Lung (tissue), 12 donors: ENCODE data around the gene TAOK2. TPM values are rescaled to one million over a fixed set of nuclear protein-coding genes. Genes with fewer than 3 reads are reported as not detected.
A peak's percentile ranks its signal among the peaks of the same experiment; 100 is the strongest.

ENCODE experiments used
- ATAC-seq: fragments of 200-7000 bp; cut with Tn5 transposase; one replicate; pipeline ENCODE4 v1.9.1; 2020; ENCODE audit warnings: moderate number of reproducible peaks; ENCODE audit not compliant: insufficient read depth, low FRiP score
- DNase-seq, 3 donors: peaks; one replicate each; pipeline ENCODE4 v3.0.0-alpha.2; 2013 to 2017
- H3K27ac ChIP-seq, 2 donors: one replicate each; pipeline ENCODE4 v1.5.1; 2013; ENCODE audit warnings: mild to moderate bottlenecking in 2 of 2, moderate library complexity in 2 of 2, control low read depth in 1 of 2, inconsistent platforms in 1 of 2, low read depth in 1 of 2, low read length in 1 of 2
- H3K27me3 ChIP-seq, 3 donors: one replicate each; pipeline ENCODE4 v1.5.1; 2013; ENCODE audit warnings: low read length in 2 of 3; ENCODE audit not compliant: control insufficient read depth in 3 of 3, insufficient read depth in 3 of 3
- H3K36me3 ChIP-seq, 4 donors: one replicate each; pipeline ENCODE4 v1.5.1; 2013; ENCODE audit warnings: low read length in 4 of 4, mild to moderate bottlenecking in 1 of 4, moderate library complexity in 1 of 4; ENCODE audit not compliant: control insufficient read depth in 4 of 4, insufficient read depth in 4 of 4
- H3K4me1 ChIP-seq, 5 donors: one replicate each; pipeline ENCODE4 v1.5.1; 2013; ENCODE audit warnings: low read length in 5 of 5, mild to moderate bottlenecking in 2 of 5, moderate library complexity in 1 of 5; ENCODE audit not compliant: control insufficient read depth in 5 of 5, insufficient read depth in 5 of 5
- H3K4me3 ChIP-seq: one replicate; pipeline ENCODE4 v1.5.1; 2013; ENCODE audit warnings: mild to moderate bottlenecking, control low read depth, moderate library complexity
- H3K9ac ChIP-seq, 2 donors: one replicate each; pipeline ENCODE4 v1.5.1; 2013; ENCODE audit warnings: low read length in 2 of 2, control low read depth in 1 of 2; ENCODE audit not compliant: insufficient read depth in 1 of 2
- H3K9me3 ChIP-seq, 4 donors: one replicate each; pipeline ENCODE4 v1.5.1; 2013; ENCODE audit warnings: low read length in 3 of 4, mild to moderate bottlenecking in 1 of 4, moderate library complexity in 1 of 4; ENCODE audit not compliant: control insufficient read depth in 4 of 4, insufficient read depth in 3 of 4
- WGBS, 2 donors: extraction: QIAGEN DNeasy Blood & Tissue Kit; methylation state at CpG; one replicate each; pipeline ENCODE4 v1.1.7; 2013; 5-methylcytosine and 5-hydroxymethylcytosine counted together
- polyA plus RNA-seq, 2 donors: library from polyadenylated mRNA; stranded (reverse); fragments of 200-250 nt; gene quantifications; one replicate each; pipeline ENCODE4 v1.2.1, GENCODE V29; 2013
- total RNA-seq, 2 donors: library from RNA; depleted of rRNA in 1 of 2; stranded (reverse); fragments of >200 nt in 1 of 2; gene quantifications; one replicate each; pipeline ENCODE4 v1.2.1, GENCODE V29; 2014 to 2021
- TF ChIP-seq, protein P1 (sequence below): IDR thresholded peaks from 2 replicates; pipeline ENCODE4 v1.5.1; 2012; ENCODE audit warnings: mild to moderate bottlenecking; ENCODE audit errors: control extremely low read depth, extremely low read depth
- donor health status: control.
- donor health status: control.
- donor health status: Bipolar disorder and iron deficiency.
- donor health status: healthy.
- donor health status: DM: yes; HTN: yes; CAD: no.

The TAOK2 gene
- total and polyA plus RNA-seq, 4 donors = 33.8 to 71.8 (median 55.4) TPM

DNA sequence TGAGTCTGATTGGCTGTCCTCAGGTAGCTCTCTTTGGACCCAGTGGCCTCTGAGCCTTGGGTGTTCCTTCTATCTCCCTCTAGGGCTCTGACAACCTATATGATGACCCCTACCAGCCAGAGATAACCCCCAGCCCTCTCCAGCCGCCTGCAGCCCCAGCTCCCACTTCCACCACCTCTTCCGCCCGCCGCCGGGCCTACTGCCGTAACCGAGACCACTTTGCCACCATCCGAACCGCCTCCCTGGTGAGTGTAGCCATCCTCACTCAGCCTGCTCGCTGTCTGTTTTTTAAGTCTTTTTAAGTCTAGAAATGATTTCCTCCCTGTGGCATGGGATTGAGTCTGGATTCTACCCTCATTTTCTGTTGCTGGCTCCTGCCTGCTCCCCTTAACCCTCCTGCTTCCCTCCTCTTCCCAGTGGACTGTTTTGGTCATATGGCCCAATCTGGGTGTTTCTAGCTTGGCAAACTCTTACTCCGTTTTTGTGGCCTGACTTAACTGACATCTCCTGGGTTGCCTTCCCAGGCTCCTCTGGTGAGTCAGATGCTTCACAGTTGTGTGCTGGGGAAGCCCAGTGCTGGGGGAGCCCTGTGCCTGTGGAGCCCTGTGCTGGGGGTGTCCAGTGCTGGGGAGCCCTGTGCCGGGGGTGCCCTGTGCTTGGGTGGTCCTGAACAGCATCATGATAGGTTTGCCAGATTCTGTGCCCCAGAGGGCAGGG lies 9.9 kb downstream of the TAOK2 start:
- DNase-seq (no peak), ATAC-seq (no peak)
- no peak overlapping the region for H3K9ac ChIP-seq
- no peaks in the 10 kb centered on the region for H3K9me3 ChIP-seq
- TF ChIP-seq, protein P1, sequence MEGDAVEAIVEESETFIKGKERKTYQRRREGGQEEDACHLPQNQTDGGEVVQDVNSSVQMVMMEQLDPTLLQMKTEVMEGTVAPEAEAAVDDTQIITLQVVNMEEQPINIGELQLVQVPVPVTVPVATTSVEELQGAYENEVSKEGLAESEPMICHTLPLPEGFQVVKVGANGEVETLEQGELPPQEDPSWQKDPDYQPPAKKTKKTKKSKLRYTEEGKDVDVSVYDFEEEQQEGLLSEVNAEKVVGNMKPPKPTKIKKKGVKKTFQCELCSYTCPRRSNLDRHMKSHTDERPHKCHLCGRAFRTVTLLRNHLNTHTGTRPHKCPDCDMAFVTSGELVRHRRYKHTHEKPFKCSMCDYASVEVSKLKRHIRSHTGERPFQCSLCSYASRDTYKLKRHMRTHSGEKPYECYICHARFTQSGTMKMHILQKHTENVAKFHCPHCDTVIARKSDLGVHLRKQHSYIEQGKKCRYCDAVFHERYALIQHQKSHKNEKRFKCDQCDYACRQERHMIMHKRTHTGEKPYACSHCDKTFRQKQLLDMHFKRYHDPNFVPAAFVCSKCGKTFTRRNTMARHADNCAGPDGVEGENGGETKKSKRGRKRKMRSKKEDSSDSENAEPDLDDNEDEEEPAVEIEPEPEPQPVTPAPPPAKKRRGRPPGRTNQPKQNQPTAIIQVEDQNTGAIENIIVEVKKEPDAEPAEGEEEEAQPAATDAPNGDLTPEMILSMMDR = no peak
- 87 to 96% methylated on average over 12 of the region's 12 CpGs for WGBS, 2 donors
- H3K27ac ChIP-seq = peak overlapping the region in 1 of 2 donors; percentile 57
- peaks cover 39 to 85% (median 78%) of the 10 kb centered on the region in 4 donors for H3K36me3 ChIP-seq
- H3K27me3 ChIP-seq = no peaks in the 10 kb centered on the region
- no peak overlapping the region for H3K4me3 ChIP-seq
- H3K4me1 ChIP-seq = peaks cover 0 to 10% (median 0%) of the 10 kb centered on the region in 5 donors

DNA sequence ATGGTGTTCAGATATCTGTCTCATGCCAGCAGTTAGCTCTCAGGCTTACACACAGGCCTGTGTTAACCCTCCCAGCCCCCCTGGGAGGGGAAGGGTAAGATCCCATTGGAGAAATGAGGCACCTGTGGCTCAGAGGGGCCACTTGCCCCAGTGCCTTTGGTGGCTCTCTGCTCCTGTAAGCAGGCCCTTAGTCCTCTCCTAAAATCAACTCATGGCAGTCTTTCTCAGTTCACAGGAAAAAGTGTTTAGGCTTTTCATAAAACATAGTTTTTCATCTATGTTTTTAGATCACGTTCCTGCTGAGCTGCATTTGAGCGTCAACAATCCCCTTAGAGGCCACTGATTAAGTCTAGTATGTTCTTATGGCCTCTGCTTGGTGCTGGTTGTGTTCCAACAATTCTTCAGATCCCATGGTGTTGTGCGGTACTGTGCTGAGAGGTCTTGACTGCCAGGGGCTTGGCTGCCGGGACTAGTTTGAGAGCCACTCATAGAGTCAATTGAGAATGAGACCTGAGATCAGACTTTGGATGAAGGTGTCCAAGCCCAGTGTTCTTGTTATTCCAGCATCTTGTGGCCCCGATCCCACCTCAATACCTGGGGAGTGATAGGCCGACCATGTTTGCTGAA lies 10.6 kb downstream of the TAOK2 start:
- H3K9me3 ChIP-seq = no peaks in the 10 kb centered on the region
- 71 to 91% methylated on average over 6 of the region's 6 CpGs for WGBS, 2 donors
- H3K9ac ChIP-seq = no peak overlapping the region
- H3K4me3 ChIP-seq = no peak overlapping the region
- no peaks in the 10 kb centered on the region for H3K27me3 ChIP-seq
- ATAC-seq (no peak), DNase-seq (no peak)
- TF ChIP-seq, protein P1 = no peak
- peak overlapping the region in 1 of 2 donors; percentile 57 for H3K27ac ChIP-seq
- peaks cover 39 to 85% (median 77%) of the 10 kb centered on the region in 4 donors for H3K36me3 ChIP-seq
- peaks cover 0 to 6% (median 0%) of the 10 kb centered on the region in 5 donors for H3K4me1 ChIP-seq

DNA sequence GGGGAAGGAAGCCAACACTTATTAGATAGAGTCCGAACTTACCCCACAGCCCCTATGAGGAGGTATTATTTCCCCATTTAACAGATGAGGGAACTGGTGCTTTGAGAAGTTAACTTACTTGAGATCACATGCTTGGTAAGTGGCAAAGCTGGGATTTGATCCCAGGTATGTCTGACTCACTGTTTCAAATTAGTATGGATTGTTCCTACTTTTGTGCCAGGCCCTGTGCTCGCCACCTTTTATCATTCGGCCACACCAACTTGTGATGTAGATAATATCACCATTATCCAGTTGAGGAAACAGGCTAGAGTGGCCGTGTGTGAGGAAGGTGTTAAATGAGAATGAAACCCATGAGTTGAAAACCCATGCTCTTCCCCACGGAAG lies 11.1 kb downstream of the TAOK2 start:
- Histone ChIP-seq H3K9me3 (no peaks in the 10 kb centered on the region), H3K4me3 (no peak overlapping the region), H3K9ac (no peak overlapping the region), H3K4me1 (peaks cover 0 to 6% (median 0%) of the 10 kb centered on the region in 5 donors), H3K36me3 (peaks cover 41 to 84% (median 74%) of the 10 kb centered on the region in 4 donors), H3K27ac (peak overlapping the region in 1 of 2 donors; percentile 37), H3K27me3 (no peaks in the 10 kb centered on the region)
- ATAC-seq = no peak
- TF ChIP-seq, protein P1 = no peak
- WGBS, 2 donors = 78% methylated on average over 5 of the region's 5 CpGs
- no peak for DNase-seq
